Gastrocnemius medialis (tissue), 4 donors: ENCODE measurements around the gene PTPN21. TPM values are rescaled to one million over a fixed set of nuclear protein-coding genes. Genes with fewer than 3 reads are reported as not detected.
"Not testable (repeated sequence)": the region's sequence is repeated elsewhere in the genome, so short reads cannot be mapped to it uniquely, and the experiment has no call there.

ENCODE experiments used
- ATAC-seq, 2 donors: fragments of 150-250 bp; one replicate each; pipeline ENCODE4 v1.9.1; 2016
- DNase-seq, 2 donors: peaks; one replicate each; pipeline ENCODE4 v3.0.0-alpha.2; 2019
- H3K27ac ChIP-seq, 4 donors: fragments of 200-600 bp; sonication (generic); 1 replicate in 1 of 4; 2 replicates in 3 of 4; pipeline ENCODE4 v1.5.1; 2016 to 2018; ENCODE audit warnings: mild to moderate bottlenecking in 2 of 4, moderate library complexity in 1 of 4
- H3K27me3 ChIP-seq, 3 donors: fragments of 200-600 bp; sonication (generic) in 2 of 3; 1 replicate in 1 of 3; 2 replicates in 2 of 3; pipeline versions ENCODE4 v1.5.1 to v1.6.0; 2016 to 2019; ENCODE audit warnings: mild to moderate bottlenecking in 1 of 3, moderate library complexity in 1 of 3
- H3K36me3 ChIP-seq, 2 donors: fragments of 200-600 bp; sonication (generic) in 1 of 2; one replicate each; pipeline ENCODE4 v1.5.1; 2017 to 2018
- H3K4me1 ChIP-seq, 2 donors: fragments of 200-600 bp; sonication (generic) in 1 of 2; one replicate each; pipeline ENCODE4 v1.5.1; 2016 to 2017; ENCODE audit warnings: mild to moderate bottlenecking in 2 of 2
- H3K4me3 ChIP-seq, 4 donors: fragments of 200-600 bp; sonication (generic) in 3 of 4; 1 replicate in 1 of 4; 2 replicates in 3 of 4; pipeline ENCODE4 v1.5.1; 2016 to 2019; ENCODE audit warnings: mild to moderate bottlenecking in 2 of 4
- H3K9me3 ChIP-seq, 3 donors: fragments of 200-600 bp; sonication (generic) in 2 of 3; 1 replicate in 1 of 3; 2 replicates in 2 of 3; pipeline ENCODE4 v1.5.1; 2016 to 2019
- CTCF ChIP-seq, 5 experiments: fragments of 450-650 bp in 3 of 5; fragments of 200-600 bp in 2 of 5; sonication (generic) in 2 of 5; IDR thresholded peaks in 4 of 5; conservative IDR thresholded peaks in 1 of 5; 1 replicate in 4 of 5; 2 replicates in 1 of 5; pipeline ENCODE4 v1.5.1; 2016 to 2019; ENCODE audit warnings: antibody characterized with exemption in 5 of 5, mild to moderate bottlenecking in 3 of 5, moderate library complexity in 3 of 5
- POLR2A ChIP-seq, 2 donors: fragments of 450-650 bp; IDR thresholded peaks; one replicate each; pipeline ENCODE4 v1.6.1; 2017; ENCODE audit warnings: antibody characterized with exemption in 2 of 2, mild to moderate bottlenecking in 2 of 2, moderate library complexity in 2 of 2
- in situ Hi-C, 4 donors: fragments of 200-750 bp; cut with MboI; loops; one replicate each; pipeline versions ENCODE4 v1.15.0 to v1.8.0; 2017; ENCODE audit warnings: low sequenced_read_pairs in 4 of 4
- intact Hi-C: fragments of 100-400 bp; cut with DNase I; formaldehyde crosslinking; loops from one replicate; pipeline ENCODE4 v1.15.1; 2023; ENCODE audit warnings: low total_unique reads
- total RNA-seq, 4 donors: library from RNA; depleted of rRNA; stranded (reverse); fragments of >200 nt; gene quantifications; one replicate each; pipeline versions ENCODE4 v1.1.0 to v1.2.3, GENCODE V29; 2016

The PTPN21 gene
- total RNA-seq, 4 donors from 2014 or later: 5.6 to 11.1 (median 8.6) TPM

GRCh38 chr14:88535149-88535548 lies 19.7 kb downstream of the PTPN21 start:
- TF ChIP-seq CTCF (IDR thresholded peaks at IDR 0.05 in 4 of 5, conservative IDR thresholded peaks at IDR 0.05 in 1 of 5): no peak
- no peak for TF ChIP-seq POLR2A (IDR thresholded peaks at IDR 0.05)
- intact Hi-C loops (no loop called here), in situ Hi-C loops (no loop called here)
- Histone ChIP-seq H3K36me3 (peaks cover 0 to 7% of the 10 kb centered on the region in 2 donors), H3K27me3 (no peaks in the 10 kb centered on the region), H3K4me3 (no peak overlapping the region), H3K4me1 (peaks cover 23 to 30% of the 10 kb centered on the region in 2 donors), H3K27ac (no peak overlapping the region), H3K9me3 (no peaks in the 10 kb centered on the region)
- ATAC-seq (peak in 1 of 2 donors; percentile 41), DNase-seq (no peak)

GRCh38 chr14:88533064-88533602 lies 21.7 kb downstream of the PTPN21 start:
- DNase-seq (no peak), ATAC-seq (no peak)
- H3K4me3 ChIP-seq: no peak overlapping the region
- H3K36me3 ChIP-seq: peaks cover 0 to 7% of the 10 kb centered on the region in 2 donors
- H3K9me3 ChIP-seq: no peaks in the 10 kb centered on the region
- peaks cover 16 to 30% of the 10 kb centered on the region in 2 donors for H3K4me1 ChIP-seq
- intact Hi-C loops (no loop called here), in situ Hi-C loops (no loop called here)
- no peak overlapping the region for H3K27ac ChIP-seq
- TF ChIP-seq POLR2A (IDR thresholded peaks at IDR 0.05): no peak
- no peak for TF ChIP-seq CTCF (IDR thresholded peaks at IDR 0.05 in 4 of 5, conservative IDR thresholded peaks at IDR 0.05 in 1 of 5)
- no peaks in the 10 kb centered on the region for H3K27me3 ChIP-seq

- intact Hi-C loops, H3K9me3 ChIP-seq, in situ Hi-C loops, H3K4me1 ChIP-seq, H3K27me3 ChIP-seq, H3K4me3 ChIP-seq, H3K27ac ChIP-seq, H3K36me3 ChIP-seq, ATAC-seq, DNase-seq: not testable (repeated sequence)
Observed at GRCh38 chr14:88529889-88530288, 24.9 kb downstream of the PTPN21 start.

- Histone ChIP-seq H3K27ac (no peak overlapping the region), H3K27me3 (no peaks in the 10 kb centered on the region), H3K9me3 (no peaks in the 10 kb centered on the region), H3K36me3 (no peaks in the 10 kb centered on the region), H3K4me3 (no peak overlapping the region), H3K4me1 (no peaks in the 10 kb centered on the region)
- in situ Hi-C loops (no loop called here), intact Hi-C loops (no loop called here)
- ATAC-seq: no peak
- no peak for DNase-seq
- TF ChIP-seq POLR2A (IDR thresholded peaks at IDR 0.05) (no peak), CTCF (IDR thresholded peaks at IDR 0.05 in 4 of 5, conservative IDR thresholded peaks at IDR 0.05 in 1 of 5) (no peak)
Observed at GRCh38 chr14:88522393-88522792, 32.4 kb downstream of the PTPN21 start.

GRCh38 chr14:88521818-88522217 lies 33.0 kb downstream of the PTPN21 start:
- no peaks in the 10 kb centered on the region for H3K4me1 ChIP-seq
- no peaks in the 10 kb centered on the region for H3K27me3 ChIP-seq
- intact Hi-C loops: no loop called here
- DNase-seq: no peak
- in situ Hi-C loops: no loop called here
- H3K36me3 ChIP-seq: no peaks in the 10 kb centered on the region
- H3K4me3 ChIP-seq: no peak overlapping the region
- ATAC-seq: no peak
- H3K27ac ChIP-seq: no peak overlapping the region
- H3K9me3 ChIP-seq: no peaks in the 10 kb centered on the region
- TF ChIP-seq POLR2A (IDR thresholded peaks at IDR 0.05) (no peak), CTCF (IDR thresholded peaks at IDR 0.05 in 4 of 5, conservative IDR thresholded peaks at IDR 0.05 in 1 of 5) (no peak)
